COR-L47 (cell line): Measurements from ENCODE around the gene NKIRAS2.

Source experiments
- DNase-seq: peaks from one replicate; lab custom pipeline; 2025; lab: John Stamatoyannopoulos, UW

Gene NKIRAS2

DNA sequence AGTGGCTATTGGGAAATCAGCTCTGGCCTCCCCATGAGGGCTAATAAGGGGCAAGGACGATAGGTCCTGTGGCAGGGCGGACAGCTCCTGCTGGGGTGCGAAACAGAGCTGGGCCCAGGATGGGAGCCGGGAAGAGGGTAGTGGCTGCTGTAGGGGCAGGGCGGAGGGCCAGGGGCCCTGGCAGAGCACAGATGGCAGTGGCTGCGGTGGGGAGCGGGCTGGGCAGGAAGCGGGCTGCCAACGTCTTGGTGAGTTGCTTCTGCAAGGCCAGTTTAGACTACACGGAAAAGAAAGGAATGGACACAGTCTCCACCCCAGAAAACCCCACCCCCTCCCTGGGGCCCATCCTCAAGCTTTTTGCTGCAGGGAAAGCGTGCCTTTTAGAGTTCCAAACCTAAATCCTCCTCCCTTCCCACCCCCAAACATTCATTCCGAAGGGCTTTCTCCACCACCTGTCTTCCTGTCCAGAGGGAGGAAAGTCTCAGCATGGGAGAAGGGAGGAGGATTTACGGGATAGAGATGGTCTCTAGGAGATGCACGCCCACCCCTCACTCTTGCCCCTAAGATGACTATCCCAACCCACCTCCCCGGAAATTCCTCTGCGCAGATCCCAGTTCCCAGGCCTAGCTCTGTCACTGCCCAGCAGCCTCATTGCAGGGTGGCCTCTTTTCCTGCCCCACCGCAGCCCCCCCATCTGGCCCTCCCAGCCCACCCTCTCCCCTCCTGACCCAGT lies 7.1 kb downstream of the NKIRAS2 start:
- no peak for DNase-seq

DNA sequence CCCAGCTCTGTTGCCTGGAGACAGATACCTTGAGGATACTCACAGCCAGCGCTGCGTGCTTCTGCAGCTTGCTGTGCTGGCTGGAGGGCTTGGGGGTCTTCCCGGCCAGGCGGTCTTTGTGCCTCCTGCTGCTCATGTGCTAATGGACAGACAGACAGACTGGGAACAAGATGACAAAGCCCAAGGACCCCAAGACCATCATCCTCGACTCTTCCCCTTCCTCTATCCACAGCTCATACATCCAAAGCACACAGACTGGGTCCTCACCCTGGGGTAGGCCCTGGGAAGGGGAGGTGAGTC lies 7.7 kb downstream of the NKIRAS2 start:
- DNase-seq, result no peak

DNA sequence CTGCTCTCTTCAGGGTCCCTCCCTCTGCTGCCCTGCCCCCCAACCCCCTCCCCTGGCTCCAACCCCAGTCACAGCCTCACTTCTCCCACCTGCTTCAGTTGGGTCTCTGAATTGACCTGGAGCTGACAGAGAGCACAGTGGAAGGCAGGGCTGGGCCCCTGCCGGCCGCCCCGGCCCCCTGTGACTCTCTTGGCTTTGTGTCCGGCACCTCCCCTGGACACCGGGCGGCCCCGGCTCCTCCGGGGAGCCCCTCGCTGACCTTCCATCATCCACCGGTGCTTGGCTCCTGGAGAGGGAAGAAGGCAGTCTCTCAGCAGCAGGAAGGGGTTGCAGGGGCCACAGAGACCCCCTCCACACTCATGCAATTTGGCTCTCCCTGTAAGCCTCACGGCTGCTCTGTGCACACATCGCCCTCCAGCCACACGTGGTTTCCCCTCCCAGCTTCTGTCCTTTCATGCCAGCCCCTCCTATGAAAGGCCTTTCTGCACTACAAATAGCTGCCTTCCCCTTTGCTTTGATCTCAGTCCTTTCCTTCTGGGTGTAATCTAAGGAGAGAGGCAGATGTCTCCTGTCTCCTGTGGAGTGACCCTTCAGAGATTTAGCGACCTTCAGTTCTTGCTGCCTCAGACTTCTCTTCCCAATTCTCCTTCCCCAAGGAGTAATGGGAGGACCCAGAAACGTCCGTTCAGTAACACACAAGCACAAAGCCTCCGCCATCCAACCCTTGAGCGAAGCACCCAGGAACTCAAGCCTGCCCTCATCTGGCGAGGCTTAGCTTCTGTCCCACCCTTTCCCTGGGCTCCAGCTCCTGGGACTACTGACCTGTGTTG lies 8.3 kb downstream of the NKIRAS2 start:
- no peak for DNase-seq

DNA sequence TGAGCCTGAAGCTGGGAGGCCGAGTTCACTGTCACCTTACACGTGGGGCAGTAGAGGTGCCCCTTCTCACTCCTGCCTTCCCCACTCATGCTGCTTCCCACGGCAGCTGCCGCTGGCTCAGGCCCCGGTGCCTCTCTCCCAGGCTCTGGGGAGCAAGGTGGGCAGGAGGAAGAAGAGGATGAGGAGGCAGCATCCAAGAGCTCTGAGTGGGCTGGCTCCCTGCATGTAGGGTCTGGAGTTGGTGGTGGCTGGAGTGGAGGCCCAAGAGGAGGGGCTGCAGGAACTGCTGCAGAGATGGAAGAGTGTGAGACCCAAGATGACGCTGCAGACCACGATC lies 8.9 kb downstream of the NKIRAS2 start:
- no peak for DNase-seq

DNA sequence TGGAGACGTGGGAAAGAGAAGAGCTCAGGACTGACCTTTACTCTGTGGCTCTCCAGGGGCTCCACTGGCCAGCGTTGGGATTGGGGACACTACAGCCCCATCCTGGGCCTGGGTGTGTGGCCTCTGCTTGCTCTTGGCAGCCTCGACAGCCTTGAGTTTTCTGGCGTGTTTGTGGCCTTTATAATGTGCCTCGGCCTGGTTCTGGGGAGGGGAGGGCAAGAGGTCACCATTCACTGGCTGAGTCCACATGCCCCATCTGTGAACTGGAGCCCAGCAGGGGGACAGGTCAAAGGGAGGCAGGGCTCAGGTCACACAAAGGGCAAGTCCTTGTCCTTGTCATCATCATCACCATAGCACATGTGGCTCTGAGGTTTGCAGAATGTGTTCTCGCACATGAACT lies 11.7 kb downstream of the NKIRAS2 start:
- no peak for DNase-seq

DNA sequence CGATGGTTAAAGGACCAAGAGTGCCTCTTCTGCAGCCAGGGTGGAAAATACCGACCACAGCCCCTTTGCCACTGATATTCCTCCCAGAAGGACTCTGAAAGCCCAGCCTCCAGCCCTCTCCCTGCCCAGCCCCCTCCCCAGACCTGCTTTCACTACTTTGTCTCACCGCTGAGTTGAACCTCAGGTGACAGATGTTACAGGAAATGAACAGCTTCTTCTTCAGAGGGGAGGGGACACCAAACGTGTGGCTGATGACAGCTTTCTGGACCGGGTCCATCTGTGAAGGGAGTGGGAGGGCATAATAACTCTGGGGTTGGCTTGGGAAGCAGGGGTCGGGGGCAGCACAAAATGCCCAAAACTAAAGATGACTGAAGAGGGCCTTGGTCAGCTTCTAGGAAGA lies 14.2 kb downstream of the NKIRAS2 start:
- DNase-seq, result no peak

DNA sequence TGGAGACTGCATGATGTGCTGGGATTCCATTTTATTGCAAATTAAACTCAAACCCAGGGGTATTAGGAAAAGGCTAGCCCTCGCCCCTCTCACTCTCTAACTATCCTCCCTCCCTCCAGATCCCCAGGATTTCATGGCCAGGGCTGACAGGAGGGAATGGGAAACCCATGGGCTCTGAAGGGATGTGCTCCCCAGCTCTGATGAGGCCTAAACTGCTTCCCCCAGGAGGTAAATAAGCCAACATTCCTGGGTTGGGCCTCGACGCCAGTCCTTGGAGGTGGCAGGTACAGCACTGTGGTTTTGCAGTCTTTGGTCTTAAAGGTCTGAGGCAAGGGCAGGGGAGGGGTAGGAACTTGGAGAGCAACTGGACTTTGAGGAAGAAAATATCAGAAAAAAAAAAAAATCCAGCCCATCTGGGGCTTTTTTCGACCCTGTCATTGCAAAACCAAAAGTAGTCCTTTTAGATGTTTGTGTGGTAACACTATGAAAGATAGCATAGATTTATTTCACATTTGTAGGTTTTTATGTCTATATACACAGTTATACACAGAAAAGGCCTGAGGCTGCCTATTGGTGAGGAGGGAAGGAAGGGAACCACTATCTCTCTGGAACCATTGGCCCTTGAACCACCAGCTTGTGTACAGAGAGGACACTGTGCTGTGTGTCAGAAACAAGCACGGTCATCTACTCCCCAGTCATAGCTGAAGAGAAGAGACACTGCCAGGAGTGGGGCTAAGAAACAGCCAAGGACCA lies 18.5 kb downstream of the NKIRAS2 start:
- DNase-seq, result no peak

DNA sequence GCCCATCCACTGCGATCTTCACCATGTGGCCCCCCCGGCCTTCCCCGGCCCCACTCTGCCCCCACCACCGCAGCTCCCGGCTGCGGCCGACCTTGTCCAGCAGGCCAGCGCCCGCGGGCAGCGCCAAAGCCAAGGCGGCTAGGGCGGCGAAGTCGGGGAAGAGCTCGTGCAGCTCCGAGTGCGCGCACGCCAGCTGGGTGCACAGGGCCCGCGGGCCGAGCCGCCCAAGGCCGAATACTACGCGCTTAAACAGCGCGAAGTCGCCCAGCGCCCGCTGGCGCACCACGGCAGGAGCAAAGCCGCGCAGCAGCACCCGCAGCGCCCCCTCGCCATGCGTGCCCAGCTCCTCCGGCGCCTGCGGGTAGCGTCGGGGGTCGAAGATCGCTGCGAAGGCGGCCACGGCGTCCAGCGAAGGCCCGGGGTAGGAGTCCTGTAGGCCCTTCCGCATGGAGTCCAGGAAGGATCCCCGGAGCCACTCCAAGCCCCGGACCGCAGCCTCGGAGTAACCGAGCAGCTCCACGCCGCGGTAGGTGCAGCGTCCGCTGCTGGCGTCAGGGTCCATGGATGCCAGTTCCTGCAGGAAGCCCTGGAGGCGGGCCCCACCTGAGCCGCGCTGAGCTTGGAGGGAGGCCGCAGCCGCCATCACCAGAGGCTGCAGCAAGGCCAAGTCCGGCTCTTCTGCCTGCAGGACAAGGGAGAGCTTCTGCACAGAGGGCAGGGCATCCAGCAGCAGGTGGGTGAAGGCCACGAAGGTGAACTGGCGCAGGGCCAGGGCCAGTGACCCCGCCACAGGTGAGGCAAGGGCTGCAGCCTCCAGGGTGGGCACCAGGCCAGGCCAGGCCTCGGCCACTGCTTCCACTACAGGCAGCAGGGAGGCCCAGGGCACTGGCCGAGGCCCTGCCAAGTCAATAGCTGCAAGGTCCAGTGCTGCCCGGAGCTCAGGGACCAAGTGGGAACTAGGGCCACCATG lies 20.2 kb downstream of the NKIRAS2 start:
- DNase-seq, result no peak

DNA sequence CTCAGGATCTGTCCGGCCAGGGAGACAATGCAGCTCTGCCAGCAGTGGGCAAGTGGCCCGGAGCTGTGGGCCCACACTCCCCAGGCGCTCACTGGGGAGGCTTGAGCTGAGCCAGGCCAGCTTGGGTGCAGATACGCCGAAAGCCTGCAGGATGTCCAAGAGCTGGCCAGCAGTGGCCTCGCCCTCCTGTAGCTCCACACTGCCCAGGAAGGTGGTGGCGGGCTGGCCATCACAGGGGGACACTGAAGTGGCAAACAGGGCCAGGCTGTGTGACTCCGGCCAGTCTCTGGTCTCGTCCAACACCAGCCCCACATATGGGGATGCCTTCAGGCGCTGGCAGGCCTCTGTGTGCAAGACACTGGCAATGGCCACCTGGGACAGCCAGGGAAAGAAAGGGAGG lies 20.9 kb downstream of the NKIRAS2 start:
- no peak for DNase-seq

DNA sequence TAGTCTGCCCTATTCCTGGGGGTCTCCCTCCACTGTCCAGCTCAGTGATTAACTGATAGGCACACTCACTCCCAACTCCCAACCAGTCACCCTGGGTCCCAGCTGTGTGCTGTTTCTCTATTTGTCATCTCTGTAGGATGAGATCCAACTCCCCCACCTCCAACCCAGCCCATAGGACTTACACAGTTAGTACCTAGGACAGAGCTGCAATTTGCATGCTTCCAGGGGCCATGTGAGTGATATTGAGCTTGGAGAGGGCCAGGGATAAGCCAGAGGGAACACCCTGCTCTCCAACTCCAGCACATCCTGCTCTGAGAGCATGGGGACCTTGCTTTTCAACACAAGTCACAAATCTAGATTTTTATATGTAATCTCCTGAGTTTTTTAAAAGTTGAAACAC lies 21.7 kb downstream of the NKIRAS2 start:
- no peak for DNase-seq

DNA sequence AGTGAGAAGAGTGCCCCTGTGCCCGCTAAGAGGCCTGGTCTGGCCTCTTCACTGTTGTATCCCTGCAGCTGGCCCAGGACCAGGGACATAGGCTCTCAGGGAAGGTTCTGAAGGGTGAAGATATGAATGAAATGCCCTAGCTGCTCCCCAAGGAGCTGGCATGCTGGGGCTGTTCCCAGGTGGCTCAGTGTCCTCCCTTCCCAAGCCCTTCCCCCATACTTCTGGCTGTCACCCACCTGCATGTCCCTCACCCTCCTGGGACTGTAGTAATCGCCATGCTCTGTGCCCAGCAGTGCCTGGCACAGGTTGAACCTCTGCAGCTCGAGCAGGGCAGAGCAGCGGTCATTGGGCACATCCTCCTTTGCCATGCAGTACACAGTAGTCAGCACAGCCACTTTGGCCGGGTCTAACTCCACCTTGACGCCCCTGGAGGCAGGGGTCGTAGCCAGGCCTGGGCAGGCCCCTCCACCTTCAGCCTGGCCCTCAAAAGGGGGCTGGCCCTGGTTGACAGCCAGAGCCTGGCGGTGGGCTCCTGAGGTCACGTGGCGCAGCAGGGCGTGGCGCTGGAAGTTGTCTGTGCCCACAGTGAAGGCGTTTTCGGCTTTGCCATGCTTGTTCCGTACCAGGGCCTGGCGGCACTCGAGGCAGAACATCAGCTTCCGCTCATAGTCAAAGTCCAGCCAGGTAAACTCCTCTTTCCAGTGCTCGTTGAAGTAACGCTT lies 22.9 kb downstream of the NKIRAS2 start:
- DNase-seq, result no peak

DNA sequence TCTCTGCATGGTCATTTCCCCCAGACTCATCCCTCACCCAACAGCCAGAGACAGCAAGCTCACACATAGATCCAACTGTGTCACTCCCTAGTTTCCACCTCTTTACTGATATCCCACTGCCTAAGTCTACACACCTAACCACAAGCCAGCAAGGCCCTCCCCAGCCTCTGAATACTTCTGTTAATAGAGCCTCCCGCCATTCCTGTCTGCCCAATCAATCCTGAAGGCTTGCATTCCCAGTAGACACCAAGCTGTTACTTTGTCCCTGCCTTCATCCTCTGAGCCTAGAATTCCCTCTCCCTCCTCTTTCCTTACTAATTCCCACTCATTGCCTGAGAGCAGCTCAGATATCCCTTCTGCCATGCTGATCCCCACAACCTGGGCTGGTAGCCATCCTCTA lies 25.8 kb downstream of the NKIRAS2 start:
- no peak for DNase-seq

DNA sequence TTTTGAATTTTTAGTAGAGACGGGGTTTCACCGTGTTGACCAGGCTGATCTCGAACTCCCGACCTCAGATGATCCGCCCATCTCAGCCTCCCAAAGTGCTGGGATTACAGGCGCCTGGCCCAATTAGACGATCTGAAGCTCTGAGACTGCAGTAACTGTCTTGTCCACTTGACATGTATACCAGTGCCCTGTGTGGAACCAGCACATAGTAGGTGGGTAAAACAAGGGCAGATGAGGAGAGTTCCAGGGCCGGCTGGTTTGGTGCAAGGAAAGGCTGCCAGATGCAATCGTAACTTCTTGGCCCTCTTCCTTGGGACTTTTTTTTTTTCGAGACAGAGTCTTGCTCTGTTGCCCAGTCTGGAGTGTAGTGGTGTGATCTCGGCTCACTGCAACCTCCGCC lies 27.5 kb downstream of the NKIRAS2 start:
- no peak for DNase-seq

DNA sequence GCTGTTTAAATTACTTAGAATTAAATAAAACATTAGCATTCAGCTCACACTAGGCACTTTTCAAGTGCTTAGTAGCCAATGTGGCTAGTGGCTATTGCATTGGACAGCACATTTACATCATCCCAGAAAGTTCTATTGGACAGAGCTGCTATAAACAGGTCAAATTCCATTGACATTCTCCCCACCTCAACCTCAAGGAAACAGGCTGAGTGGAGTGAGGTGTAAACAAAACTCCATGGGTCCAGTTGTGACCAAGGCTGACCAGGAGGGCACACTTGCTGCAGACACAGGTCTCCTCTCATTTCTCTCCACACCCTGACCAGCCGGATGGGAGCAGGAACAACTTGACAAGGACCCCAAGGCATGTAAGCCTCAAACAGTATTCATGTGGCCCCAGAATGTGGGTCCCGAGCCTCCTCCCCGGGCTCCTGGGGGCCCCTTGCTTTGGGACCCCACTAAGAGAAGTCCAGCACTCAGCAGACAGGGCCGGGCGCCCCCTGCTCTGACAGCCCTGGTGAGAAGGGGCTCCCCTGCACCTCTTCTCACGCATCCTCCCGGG lies 30.0 kb downstream of the NKIRAS2 start:
- no peak for DNase-seq

DNA sequence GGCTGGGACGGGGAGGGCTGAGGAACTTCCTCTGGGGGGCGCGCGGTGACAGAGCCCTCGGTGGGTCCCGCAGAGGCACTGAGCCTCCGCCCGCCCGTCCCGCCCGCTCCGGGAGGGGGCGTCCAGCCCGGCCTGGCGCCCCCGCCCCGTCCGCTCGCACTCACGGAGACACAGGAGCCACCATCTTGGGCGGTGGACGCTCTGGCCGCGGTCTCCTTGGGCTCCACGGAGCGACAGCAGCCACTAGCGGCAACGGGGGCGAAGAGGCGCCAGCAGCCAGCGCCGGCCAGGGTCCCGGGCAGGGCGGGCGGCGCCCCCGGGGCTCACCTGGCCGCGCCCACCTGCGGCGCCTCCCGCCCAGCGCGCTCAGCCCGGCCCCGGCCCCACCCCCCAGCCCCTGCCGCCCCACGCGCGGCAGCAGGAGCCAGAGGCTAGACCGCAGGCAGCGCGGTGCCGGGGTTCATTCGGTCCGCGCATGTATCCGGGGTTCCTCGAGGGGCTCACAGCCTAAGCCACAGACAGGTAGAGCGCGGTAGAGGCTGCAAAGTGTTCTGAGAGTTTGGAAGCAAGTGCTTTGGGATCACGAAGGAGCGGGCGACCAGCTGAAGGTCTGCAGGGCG lies 30.6 kb downstream of the NKIRAS2 start, which contains the start of gene C17orf113:
TSS of gene C17orf113 (minus strand) at position 209 of the 620 bp plus-strand sequence. CDS start 7,225 bp downstream, outside the sequence.
- DNase-seq, result peak; percentile 63

DNA sequence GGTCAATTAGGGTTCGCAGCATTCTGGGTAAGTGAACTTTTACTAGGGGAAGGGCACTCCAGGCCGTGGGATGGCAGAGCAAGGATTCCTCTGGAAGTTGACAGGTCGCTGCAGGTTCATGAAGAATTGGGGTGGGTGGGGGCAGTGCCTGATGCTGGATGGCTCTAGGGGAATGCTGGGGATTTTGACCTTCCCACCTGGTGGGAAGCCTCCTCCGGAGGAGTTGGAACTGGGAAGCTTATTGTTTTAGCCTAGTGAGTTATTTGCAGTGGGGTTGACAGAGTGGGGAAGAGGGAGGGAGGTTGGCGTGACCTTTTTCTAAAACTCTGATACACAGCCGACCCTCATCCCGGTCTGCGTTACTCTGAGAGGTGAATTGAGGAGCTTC lies 31.1 kb downstream of the NKIRAS2 start:
- DNase-seq, result no peak

DNA sequence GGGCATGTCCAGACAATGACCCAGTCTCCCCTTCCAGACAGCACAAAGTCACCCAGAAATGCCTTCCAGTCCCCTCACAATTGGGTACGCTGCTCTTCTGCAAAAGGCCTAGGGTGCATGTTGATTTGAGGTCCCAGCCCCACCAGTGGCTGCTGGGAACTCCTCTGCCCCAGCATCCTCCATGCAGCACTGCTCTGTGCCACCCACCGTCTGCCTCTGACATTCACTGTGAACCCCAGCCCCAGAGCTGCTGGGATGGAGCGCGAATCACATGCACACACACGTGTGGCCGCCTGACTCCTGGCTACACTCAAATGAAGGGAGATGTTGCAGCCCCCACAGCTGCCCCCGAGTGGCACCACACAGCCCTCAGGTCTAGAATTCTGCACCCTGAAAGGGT lies 31.8 kb downstream of the NKIRAS2 start:
- DNase-seq, result no peak

DNA sequence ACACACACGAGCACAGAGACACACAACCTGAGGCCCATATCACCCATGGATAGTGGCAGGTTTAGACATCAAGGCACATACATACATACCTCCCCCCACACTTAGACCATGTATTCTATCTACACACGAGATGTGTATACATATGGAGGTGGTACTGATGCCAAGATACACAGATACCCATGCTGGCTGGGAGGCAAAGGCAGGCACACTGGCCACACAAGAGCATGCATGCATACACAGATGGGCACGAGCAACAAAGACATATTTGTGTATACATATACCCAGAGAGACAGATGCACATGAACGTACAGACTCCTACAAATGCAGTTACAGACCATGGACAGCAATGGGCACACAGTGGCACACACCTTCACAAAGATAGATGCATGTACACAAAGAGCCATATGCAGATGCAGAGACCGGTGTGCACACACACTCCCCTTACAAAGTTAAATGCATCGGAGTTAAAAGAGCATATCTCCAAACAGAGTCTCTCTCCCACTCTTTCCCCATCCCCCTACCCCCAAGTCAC lies 32.5 kb downstream of the NKIRAS2 start:
- no peak for DNase-seq

DNA sequence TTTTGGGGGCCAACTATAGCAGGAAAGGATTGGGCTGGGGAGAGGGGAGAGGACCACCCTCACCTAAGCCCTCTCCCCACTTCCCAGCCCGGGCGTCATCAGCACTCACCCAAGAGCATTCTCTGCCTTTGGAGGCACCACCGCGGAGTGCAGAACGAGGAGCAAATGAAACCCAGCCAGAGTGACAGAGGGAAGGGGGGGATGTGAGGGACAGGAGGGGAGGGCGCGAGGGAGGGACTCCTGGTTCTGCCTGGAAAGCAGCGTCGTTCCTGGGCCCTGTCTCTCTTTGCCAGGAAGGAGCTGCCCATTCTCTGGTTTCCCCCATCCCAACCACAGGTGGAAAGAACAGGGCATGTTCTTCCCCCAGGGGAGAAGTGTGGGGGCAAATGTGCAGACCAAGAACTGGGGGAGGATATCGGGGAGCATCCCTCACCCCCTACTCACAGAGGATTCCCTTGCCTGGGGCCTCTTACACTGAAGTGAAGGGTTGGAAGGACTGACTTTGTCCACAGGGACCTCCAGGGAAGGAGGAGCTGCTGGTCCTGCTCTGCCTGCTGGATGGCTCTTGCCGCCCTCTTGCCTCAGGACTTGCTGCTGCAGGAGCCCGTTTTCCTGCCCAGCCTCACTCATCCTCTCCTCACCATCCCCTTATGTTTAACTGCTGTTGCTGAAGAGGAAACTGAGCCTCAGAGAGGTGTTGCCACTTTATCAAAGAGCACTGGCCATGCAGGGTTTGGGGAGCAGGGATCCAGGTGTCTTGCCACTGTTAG lies 34.0 kb downstream of the NKIRAS2 start:
- DNase-seq, result no peak
